ENCODE results near the gene RBMS3. TPM values are rescaled to one million over a fixed set of nuclear protein-coding genes. Genes with fewer than 3 reads are reported as not detected.

The RBMS3 gene
- total and polyA plus RNA-seq, 2 donors: 12.8 to 19.9 TPM

DNA sequence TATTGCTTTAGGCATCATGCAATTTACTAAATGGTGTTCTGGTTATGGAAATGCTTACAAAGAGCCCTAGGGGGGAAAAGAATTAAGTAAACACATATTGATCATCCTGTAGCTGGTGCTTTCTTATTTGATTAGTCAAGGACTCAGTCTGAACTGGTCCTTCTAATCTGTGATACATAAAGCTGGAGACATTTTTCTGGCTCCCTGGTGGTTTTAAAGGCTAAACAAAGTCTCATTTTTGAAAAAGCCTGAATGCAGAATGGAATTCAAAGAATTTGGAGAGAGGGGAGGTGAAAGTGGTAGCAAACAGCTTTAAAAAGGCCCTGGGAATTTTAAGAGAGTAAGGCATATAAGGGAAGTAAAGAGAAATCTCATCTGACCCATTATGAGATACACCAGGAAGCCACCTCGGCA is 149.7 kb downstream of the RBMS3 start:
- Histone ChIP-seq H3K27me3 (ENCODE audit: control insufficient read depth in 2 of 2, insufficient read depth in 1 of 2, low read length in 1 of 2) (no peaks in the 10 kb centered on the region), H3K27ac (ENCODE audit: low read depth in 1 of 2, low read length in 1 of 2) (no peak overlapping the region), H3K4me3 (ENCODE audit: low read length in 2 of 2) (no peak overlapping the region), H3K36me3 (ENCODE audit: control insufficient read depth in 2 of 2, insufficient read depth in 2 of 2, low read length in 1 of 2) (peaks cover 0 to 3% of the 10 kb centered on the region in 2 donors), H3K9me3 (ENCODE audit: control insufficient read depth in 2 of 2, insufficient read depth in 1 of 2, low read length in 1 of 2) (no peaks in the 10 kb centered on the region), H3K4me1 (ENCODE audit: control insufficient read depth in 2 of 2, insufficient read depth in 2 of 2, low read length in 2 of 2) (no peaks in the 10 kb centered on the region)
- WGBS: 92% methylated on average over 1 of the region's 1 CpG
- no peak for DNase-seq (ENCODE audit: low read depth in 6 of 9, low spot score in 9 of 9)

GRCh38 chr3:29436612-29437323 is 155.9 kb downstream of the RBMS3 start:
- no peak overlapping the region for H3K27ac ChIP-seq (ENCODE audit: low read depth in 1 of 2, low read length in 1 of 2)
- H3K36me3 ChIP-seq (ENCODE audit: control insufficient read depth in 2 of 2, insufficient read depth in 2 of 2, low read length in 1 of 2): peaks cover 0 to 3% of the 10 kb centered on the region in 2 donors
- no peak for DNase-seq (ENCODE audit: low read depth in 6 of 9, low spot score in 9 of 9)

DNA sequence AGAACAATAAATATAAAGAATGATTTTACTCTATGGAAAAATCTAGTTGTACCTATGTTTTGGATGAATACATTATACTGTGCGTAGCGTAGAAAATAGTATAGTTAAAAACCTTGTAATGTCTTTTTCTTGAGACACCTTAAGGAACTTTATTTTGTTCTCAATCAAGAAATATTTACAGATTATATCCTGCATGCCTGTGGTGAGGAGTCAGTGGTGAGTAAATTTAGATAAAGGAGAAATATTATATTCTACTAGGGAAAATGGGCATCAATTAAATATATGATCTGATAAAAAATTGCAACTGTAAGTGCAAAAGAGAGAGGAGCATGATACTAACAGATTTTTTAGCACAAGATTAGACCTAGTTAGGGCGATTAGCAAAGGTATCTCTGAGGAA is 157.7 kb downstream of the RBMS3 start:
- H3K27ac ChIP-seq (ENCODE audit: low read depth in 1 of 2, low read length in 1 of 2): no peak overlapping the region

More at GRCh38 chr3:29436612-29437323, 155.9 kb downstream of the RBMS3 start:
- H3K4me1 ChIP-seq (ENCODE audit: control insufficient read depth in 2 of 2, insufficient read depth in 2 of 2, low read length in 2 of 2): peaks cover 0 to 11% of the 10 kb centered on the region in 2 donors
- no peak overlapping the region for H3K4me3 ChIP-seq (ENCODE audit: low read length in 2 of 2)
- H3K27me3 ChIP-seq (ENCODE audit: control insufficient read depth in 2 of 2, insufficient read depth in 1 of 2, low read length in 1 of 2): no peaks in the 10 kb centered on the region
- no peaks in the 10 kb centered on the region for H3K9me3 ChIP-seq (ENCODE audit: control insufficient read depth in 2 of 2, insufficient read depth in 1 of 2, low read length in 1 of 2)

DNA sequence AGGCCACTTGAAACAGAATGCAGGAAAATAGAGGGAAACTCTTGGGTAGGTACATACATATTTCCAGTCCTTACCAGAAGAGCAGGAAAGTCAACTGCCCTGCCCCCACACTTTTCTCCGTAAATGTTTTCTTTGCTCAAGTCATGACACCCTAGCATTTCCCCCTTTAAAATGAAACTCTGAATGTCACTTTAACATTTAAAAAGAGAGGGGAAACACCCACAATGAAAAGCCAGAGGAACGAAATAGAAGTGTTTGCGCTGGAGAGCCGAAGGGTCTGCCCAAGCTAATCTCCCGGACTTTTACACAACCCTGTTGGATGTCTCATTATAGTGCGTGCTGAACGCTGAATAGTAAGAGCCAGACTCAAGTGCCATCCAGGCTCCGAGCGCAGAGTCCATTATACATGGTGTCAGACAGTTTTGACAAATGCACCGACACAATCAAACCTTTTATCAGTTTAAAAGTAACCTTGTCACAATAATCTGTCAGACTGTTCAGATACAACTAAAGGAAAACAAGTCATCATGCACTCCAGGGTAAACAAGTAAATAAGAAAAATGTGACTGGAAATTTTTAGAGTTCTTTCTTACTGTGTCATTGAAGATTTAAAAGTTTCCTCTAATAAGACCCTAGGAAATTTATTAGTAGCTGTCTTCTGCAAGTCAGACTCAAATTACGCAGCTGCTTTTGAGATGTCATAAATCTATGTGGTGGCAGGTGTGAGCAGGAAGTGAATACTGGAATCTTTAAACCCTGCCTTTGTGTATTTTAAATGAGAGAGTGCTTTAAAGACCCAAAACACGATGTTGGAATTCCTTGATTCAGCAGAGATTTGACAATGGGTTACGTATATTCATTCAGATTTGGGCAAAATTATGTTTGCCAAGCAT is 159.8 kb downstream of the RBMS3 start:
- H3K27me3 ChIP-seq (ENCODE audit: control insufficient read depth in 2 of 2, insufficient read depth in 1 of 2, low read length in 1 of 2): no peaks in the 10 kb centered on the region
- DNase-seq (ENCODE audit: low read depth in 6 of 9, low spot score in 9 of 9): peak in 7 of 9 donors; percentile 15 to 64 (median 28)
- peak overlapping the region; percentile 32 to 34 for H3K4me3 ChIP-seq (ENCODE audit: low read length in 2 of 2)
- H3K9me3 ChIP-seq (ENCODE audit: control insufficient read depth in 2 of 2, insufficient read depth in 1 of 2, low read length in 1 of 2): no peaks in the 10 kb centered on the region
- H3K27ac ChIP-seq (ENCODE audit: low read depth in 1 of 2, low read length in 1 of 2): peak overlapping the region in 1 of 2 donors; percentile 62
- WGBS: 18% methylated on average over 13 of the region's 13 CpGs
- H3K36me3 ChIP-seq (ENCODE audit: control insufficient read depth in 2 of 2, insufficient read depth in 2 of 2, low read length in 1 of 2): no peaks in the 10 kb centered on the region
- peaks cover 0 to 11% of the 10 kb centered on the region in 2 donors for H3K4me1 ChIP-seq (ENCODE audit: control insufficient read depth in 2 of 2, insufficient read depth in 2 of 2, low read length in 2 of 2)

More for the DNA sequence above, 157.7 kb downstream of the RBMS3 start:
- 97% methylated on average over 3 of the region's 3 CpGs for WGBS
- Histone ChIP-seq H3K36me3 (ENCODE audit: control insufficient read depth in 2 of 2, insufficient read depth in 2 of 2, low read length in 1 of 2) (peaks cover 0 to 3% of the 10 kb centered on the region in 2 donors), H3K9me3 (ENCODE audit: control insufficient read depth in 2 of 2, insufficient read depth in 1 of 2, low read length in 1 of 2) (no peaks in the 10 kb centered on the region), H3K4me3 (ENCODE audit: low read length in 2 of 2) (no peak overlapping the region), H3K27me3 (ENCODE audit: control insufficient read depth in 2 of 2, insufficient read depth in 1 of 2, low read length in 1 of 2) (no peaks in the 10 kb centered on the region), H3K4me1 (ENCODE audit: control insufficient read depth in 2 of 2, insufficient read depth in 2 of 2, low read length in 2 of 2) (peaks cover 0 to 11% of the 10 kb centered on the region in 2 donors)
- no peak for DNase-seq (ENCODE audit: low read depth in 6 of 9, low spot score in 9 of 9)

DNA sequence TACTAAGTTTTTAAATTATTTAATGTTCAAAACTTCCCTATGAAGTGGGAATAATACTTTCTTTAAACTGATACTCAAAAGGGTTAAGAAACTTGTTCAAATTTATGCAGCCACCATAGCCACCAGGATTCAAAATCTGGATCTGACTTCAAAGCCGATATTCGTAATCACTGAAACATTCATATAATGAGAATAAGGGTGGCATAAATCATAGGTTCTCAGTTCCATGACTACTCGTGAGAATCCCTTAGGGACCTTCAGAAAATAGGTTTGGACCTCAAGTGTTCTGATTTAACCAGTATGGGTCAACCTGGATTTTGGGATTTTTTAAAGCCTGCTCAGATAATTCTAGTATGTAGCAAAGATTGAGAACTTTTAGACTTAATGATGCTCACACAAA is 160.6 kb downstream of the RBMS3 start:
- H3K27me3 ChIP-seq (ENCODE audit: control insufficient read depth in 2 of 2, insufficient read depth in 1 of 2, low read length in 1 of 2): no peaks in the 10 kb centered on the region
- 95% methylated on average over 3 of the region's 3 CpGs for WGBS

GRCh38 chr3:29447946-29448627 is 167.2 kb downstream of the RBMS3 start:
- Histone ChIP-seq H3K4me3 (ENCODE audit: low read length in 2 of 2) (no peak overlapping the region), H3K27ac (ENCODE audit: low read depth in 1 of 2, low read length in 1 of 2) (peak overlapping the region in 1 of 2 donors; percentile 39)

More for the DNA sequence above, 160.6 kb downstream of the RBMS3 start:
- Histone ChIP-seq H3K4me3 (ENCODE audit: low read length in 2 of 2) (no peak overlapping the region), H3K9me3 (ENCODE audit: control insufficient read depth in 2 of 2, insufficient read depth in 1 of 2, low read length in 1 of 2) (no peaks in the 10 kb centered on the region), H3K27ac (ENCODE audit: low read depth in 1 of 2, low read length in 1 of 2) (no peak overlapping the region), H3K36me3 (ENCODE audit: control insufficient read depth in 2 of 2, insufficient read depth in 2 of 2, low read length in 1 of 2) (no peaks in the 10 kb centered on the region), H3K4me1 (ENCODE audit: control insufficient read depth in 2 of 2, insufficient read depth in 2 of 2, low read length in 2 of 2) (peaks cover 0 to 11% of the 10 kb centered on the region in 2 donors)
- DNase-seq (ENCODE audit: low read depth in 6 of 9, low spot score in 9 of 9): no peak

GRCh38 chr3:29451920-29452319 is 171.0 kb downstream of the RBMS3 start:
- H3K4me3 ChIP-seq (ENCODE audit: low read length in 2 of 2): no peak overlapping the region
- WGBS: 95% methylated on average over 3 of the region's 3 CpGs
- no peak overlapping the region for H3K27ac ChIP-seq (ENCODE audit: low read depth in 1 of 2, low read length in 1 of 2)
- no peak for DNase-seq (ENCODE audit: low read depth in 6 of 9, low spot score in 9 of 9)
- no peaks in the 10 kb centered on the region for H3K9me3 ChIP-seq (ENCODE audit: control insufficient read depth in 2 of 2, insufficient read depth in 1 of 2, low read length in 1 of 2)
- H3K36me3 ChIP-seq (ENCODE audit: control insufficient read depth in 2 of 2, insufficient read depth in 2 of 2, low read length in 1 of 2): no peaks in the 10 kb centered on the region
- H3K4me1 ChIP-seq (ENCODE audit: control insufficient read depth in 2 of 2, insufficient read depth in 2 of 2, low read length in 2 of 2): peaks cover 0 to 5% of the 10 kb centered on the region in 2 donors
- no peaks in the 10 kb centered on the region for H3K27me3 ChIP-seq (ENCODE audit: control insufficient read depth in 2 of 2, insufficient read depth in 1 of 2, low read length in 1 of 2)

More at GRCh38 chr3:29447946-29448627, 167.2 kb downstream of the RBMS3 start:
- Histone ChIP-seq H3K4me1 (ENCODE audit: control insufficient read depth in 2 of 2, insufficient read depth in 2 of 2, low read length in 2 of 2) (no peaks in the 10 kb centered on the region), H3K9me3 (ENCODE audit: control insufficient read depth in 2 of 2, insufficient read depth in 1 of 2, low read length in 1 of 2) (no peaks in the 10 kb centered on the region), H3K36me3 (ENCODE audit: control insufficient read depth in 2 of 2, insufficient read depth in 2 of 2, low read length in 1 of 2) (no peaks in the 10 kb centered on the region), H3K27me3 (ENCODE audit: control insufficient read depth in 2 of 2, insufficient read depth in 1 of 2, low read length in 1 of 2) (no peaks in the 10 kb centered on the region)
- DNase-seq (ENCODE audit: low read depth in 6 of 9, low spot score in 9 of 9): no peak
- 94% methylated on average over 9 of the region's 9 CpGs for WGBS

GRCh38 chr3:29452934-29453283 is 172.0 kb downstream of the RBMS3 start:
- Histone ChIP-seq H3K36me3 (ENCODE audit: control insufficient read depth in 2 of 2, insufficient read depth in 2 of 2, low read length in 1 of 2) (no peaks in the 10 kb centered on the region), H3K27ac (ENCODE audit: low read depth in 1 of 2, low read length in 1 of 2) (no peak overlapping the region), H3K4me1 (ENCODE audit: control insufficient read depth in 2 of 2, insufficient read depth in 2 of 2, low read length in 2 of 2) (peaks cover 0 to 5% of the 10 kb centered on the region in 2 donors), H3K27me3 (ENCODE audit: control insufficient read depth in 2 of 2, insufficient read depth in 1 of 2, low read length in 1 of 2) (no peaks in the 10 kb centered on the region), H3K9me3 (ENCODE audit: control insufficient read depth in 2 of 2, insufficient read depth in 1 of 2, low read length in 1 of 2) (no peaks in the 10 kb centered on the region), H3K4me3 (ENCODE audit: low read length in 2 of 2) (no peak overlapping the region)
- no peak for DNase-seq (ENCODE audit: low read depth in 6 of 9, low spot score in 9 of 9)
- 95% methylated on average over 2 of the region's 2 CpGs for WGBS
